Right atrium auricular region (tissue), 2 donors: ENCODE results near the gene ADCK1. TPM values are rescaled to one million over a fixed set of nuclear protein-coding genes. Genes with fewer than 3 reads are reported as not detected.

Experiments
- DNase-seq: peaks from one replicate; pipeline ENCODE4 v3.0.0-alpha.2; 2019; ENCODE audit warnings: low spot score
- H3K27ac ChIP-seq, 2 donors: fragments of 200-600 bp; sonication (generic); 1 replicate in 1 of 2; 2 replicates in 1 of 2; pipeline ENCODE4 v1.5.1; 2016 to 2019
- H3K27me3 ChIP-seq, 2 donors: fragments of 200-600 bp; sonication (generic); one replicate each; pipeline versions ENCODE4 v1.5.1 to v1.6.0; 2017 to 2019
- H3K36me3 ChIP-seq: fragments of 200-600 bp; sonication (generic); one replicate; pipeline ENCODE4 v1.5.1; 2016
- H3K4me1 ChIP-seq, 2 donors: fragments of 200-600 bp; sonication (generic); one replicate each; pipeline versions ENCODE4 v1.5.1 to v1.6.0; 2017 to 2019
- H3K4me3 ChIP-seq, 2 donors: fragments of 200-600 bp; sonication (generic); 1 replicate in 1 of 2; 2 replicates in 1 of 2; pipeline ENCODE4 v1.5.1; 2017 to 2019; ENCODE audit warnings: mild to moderate bottlenecking in 1 of 2, moderate library complexity in 1 of 2
- H3K9me3 ChIP-seq, 2 donors: fragments of 200-600 bp; sonication (generic); one replicate each; pipeline ENCODE4 v1.5.1; 2019
- CTCF ChIP-seq, 2 donors: fragments of 200-600 bp; sonication (generic); IDR thresholded peaks; one replicate each; pipeline ENCODE4 v1.5.1; 2019; ENCODE audit warnings: antibody characterized with exemption in 2 of 2
- total RNA-seq, 2 donors: library from RNA; depleted of rRNA; stranded (reverse); fragments of >200 nt; gene quantifications; one replicate each; pipeline ENCODE4 v1.1.0, GENCODE V29; 2016

ADCK1 gene
- total RNA-seq, 2 donors from 2014 or later: 5.5 to 8.3 TPM

- TF ChIP-seq CTCF (IDR thresholded peaks at IDR 0.05): no peak
- Histone ChIP-seq H3K36me3 (no peaks in the 10 kb centered on the region), H3K9me3 (no peaks in the 10 kb centered on the region), H3K4me1 (no peaks in the 10 kb centered on the region), H3K27ac (no peak overlapping the region), H3K27me3 (no peaks in the 10 kb centered on the region), H3K4me3 (no peak overlapping the region)
- DNase-seq: no peak
Measured at GRCh38 chr14:77837926-77838325, 38.0 kb downstream of the ADCK1 start.

- no peak for DNase-seq
- Histone ChIP-seq H3K4me1 (no peaks in the 10 kb centered on the region), H3K27ac (no peak overlapping the region), H3K9me3 (no peaks in the 10 kb centered on the region), H3K4me3 (no peak overlapping the region), H3K36me3 (no peaks in the 10 kb centered on the region), H3K27me3 (no peaks in the 10 kb centered on the region)
- TF ChIP-seq CTCF (IDR thresholded peaks at IDR 0.05): no peak
Measured at GRCh38 chr14:77838831-77839511, 39.1 kb downstream of the ADCK1 start.

- H3K4me3 ChIP-seq: no peak overlapping the region
- no peak overlapping the region for H3K27ac ChIP-seq
- no peak for TF ChIP-seq CTCF (IDR thresholded peaks at IDR 0.05)
- no peaks in the 10 kb centered on the region for H3K27me3 ChIP-seq
- H3K9me3 ChIP-seq: no peaks in the 10 kb centered on the region
- no peaks in the 10 kb centered on the region for H3K4me1 ChIP-seq
- no peak for DNase-seq
- no peaks in the 10 kb centered on the region for H3K36me3 ChIP-seq
Measured at GRCh38 chr14:77843195-77843594, 43.3 kb downstream of the ADCK1 start.

DNA sequence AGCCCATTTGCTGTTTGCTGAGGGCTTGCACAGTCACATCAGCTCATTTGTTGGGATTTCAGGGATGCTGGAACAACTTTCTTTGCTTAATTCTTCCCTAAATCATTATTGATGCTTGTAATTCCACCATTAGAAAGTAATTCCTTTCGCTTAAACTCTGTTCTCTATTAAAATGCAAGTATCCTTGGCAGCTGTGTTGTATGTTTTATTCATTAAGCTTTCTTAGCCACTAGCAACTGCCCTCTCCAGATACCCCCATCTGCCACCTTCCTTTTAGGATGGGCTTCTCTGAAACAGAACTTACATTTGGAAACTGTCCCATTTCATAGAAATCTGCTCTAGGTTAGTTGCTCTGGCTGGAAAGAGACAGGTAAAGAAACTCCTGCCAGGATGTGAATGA, 43.7 kb downstream of the ADCK1 start:
- H3K36me3 ChIP-seq: no peaks in the 10 kb centered on the region
- H3K27ac ChIP-seq: no peak overlapping the region
- no peak overlapping the region for H3K4me3 ChIP-seq
- no peaks in the 10 kb centered on the region for H3K9me3 ChIP-seq
- DNase-seq: no peak
- no peaks in the 10 kb centered on the region for H3K4me1 ChIP-seq
- H3K27me3 ChIP-seq: no peaks in the 10 kb centered on the region
- TF ChIP-seq CTCF (IDR thresholded peaks at IDR 0.05): no peak

GRCh38 chr14:77844802-77845201, 44.9 kb downstream of the ADCK1 start:
- no peak for DNase-seq
- Histone ChIP-seq H3K4me3 (no peak overlapping the region), H3K4me1 (no peaks in the 10 kb centered on the region), H3K27me3 (no peaks in the 10 kb centered on the region), H3K27ac (no peak overlapping the region), H3K9me3 (no peaks in the 10 kb centered on the region), H3K36me3 (no peaks in the 10 kb centered on the region)
- no peak for TF ChIP-seq CTCF (IDR thresholded peaks at IDR 0.05)

DNA sequence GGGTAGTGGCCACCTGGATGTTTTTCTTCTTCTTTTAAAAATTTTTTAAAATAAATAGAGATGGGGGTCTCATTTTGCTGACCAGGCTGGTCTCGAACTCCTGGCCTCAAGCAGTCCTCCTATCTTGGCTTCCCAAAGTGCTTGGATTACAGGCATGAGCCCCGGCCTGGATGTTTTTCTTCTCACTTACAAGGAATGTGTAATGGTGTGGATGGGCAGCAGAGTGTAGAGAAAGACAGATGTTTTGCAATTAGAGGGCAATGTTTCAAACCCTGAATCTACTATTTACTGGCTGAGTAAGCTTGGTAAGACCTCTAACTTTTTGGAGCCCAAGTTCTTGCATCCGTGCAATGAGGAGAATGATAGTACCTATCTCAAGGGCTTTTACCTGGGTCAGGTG, 48.1 kb downstream of the ADCK1 start:
- no peak for DNase-seq
- no peak for TF ChIP-seq CTCF (IDR thresholded peaks at IDR 0.05)
- no peaks in the 10 kb centered on the region for H3K9me3 ChIP-seq
- no peaks in the 10 kb centered on the region for H3K27me3 ChIP-seq
- no peak overlapping the region for H3K4me3 ChIP-seq
- H3K36me3 ChIP-seq: no peaks in the 10 kb centered on the region
- H3K4me1 ChIP-seq: no peaks in the 10 kb centered on the region
- no peak overlapping the region for H3K27ac ChIP-seq
